ENCODE data around the gene KLHL29.

The KLHL29 gene

DNA sequence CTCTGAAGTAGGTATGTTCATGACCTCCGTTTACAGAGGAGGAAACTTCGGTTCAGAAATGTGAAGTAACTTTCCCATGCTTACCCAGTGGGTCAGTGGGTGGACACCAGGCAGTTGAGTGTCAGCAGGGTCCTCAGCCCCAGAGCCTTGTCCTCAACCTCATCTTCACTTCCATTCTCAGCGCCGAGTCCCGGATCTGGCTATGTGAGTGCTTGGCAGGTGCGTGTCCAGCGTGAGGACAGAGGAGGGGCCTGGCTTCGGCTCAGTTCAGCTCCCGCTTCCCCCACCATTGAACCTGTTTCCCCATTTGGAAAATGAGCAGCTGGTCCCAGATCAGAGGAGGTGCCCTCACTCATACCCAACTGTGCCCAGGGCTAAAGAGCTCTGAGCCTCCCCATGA lies 274.3 kb downstream of the KLHL29 start:
- DNase-seq (ENCODE audit: low read depth in 2 of 2), result no peak

DNA sequence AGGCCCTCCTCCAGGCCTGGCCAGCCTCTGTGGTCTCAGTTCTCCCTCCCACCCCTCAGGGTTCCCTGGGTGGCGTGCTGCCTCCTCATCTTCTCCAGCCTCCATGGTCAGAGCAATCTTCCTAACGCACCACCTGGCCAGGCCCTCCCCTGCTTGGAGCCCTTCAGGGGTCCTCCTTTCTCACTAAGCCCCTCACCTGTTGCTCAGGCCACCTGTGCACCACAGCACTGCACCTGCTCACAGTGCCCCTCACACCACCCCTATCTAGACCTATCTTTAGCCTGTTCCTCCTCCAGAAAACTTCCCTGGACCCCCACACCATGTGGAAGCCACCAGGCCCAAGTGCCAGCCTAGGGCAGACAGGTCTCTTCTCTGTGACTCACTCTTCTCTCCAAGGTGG lies 274.8 kb downstream of the KLHL29 start:
- DNase-seq (ENCODE audit: low read depth in 2 of 2), result no peak

DNA sequence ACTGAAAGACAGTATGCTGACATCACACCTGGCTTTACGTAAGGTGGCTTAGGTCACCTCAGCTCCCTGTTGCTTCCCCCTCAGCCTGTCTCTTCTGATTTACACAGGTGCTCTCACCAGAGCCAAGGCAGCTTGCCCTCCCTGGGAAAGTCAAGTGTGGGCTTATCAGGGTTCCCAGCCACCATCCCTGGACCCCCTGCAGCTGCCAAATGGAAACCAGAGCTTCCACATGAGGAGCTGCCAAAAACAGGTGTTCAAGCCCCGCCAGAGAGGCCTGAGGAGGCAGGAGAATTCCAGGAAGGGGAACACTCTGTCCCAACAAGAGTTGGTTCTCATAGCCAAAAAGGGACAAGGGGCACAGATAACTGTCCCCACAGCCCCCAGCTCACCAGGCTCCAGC lies 275.3 kb downstream of the KLHL29 start:
- no peak for DNase-seq (ENCODE audit: low read depth in 2 of 2)

DNA sequence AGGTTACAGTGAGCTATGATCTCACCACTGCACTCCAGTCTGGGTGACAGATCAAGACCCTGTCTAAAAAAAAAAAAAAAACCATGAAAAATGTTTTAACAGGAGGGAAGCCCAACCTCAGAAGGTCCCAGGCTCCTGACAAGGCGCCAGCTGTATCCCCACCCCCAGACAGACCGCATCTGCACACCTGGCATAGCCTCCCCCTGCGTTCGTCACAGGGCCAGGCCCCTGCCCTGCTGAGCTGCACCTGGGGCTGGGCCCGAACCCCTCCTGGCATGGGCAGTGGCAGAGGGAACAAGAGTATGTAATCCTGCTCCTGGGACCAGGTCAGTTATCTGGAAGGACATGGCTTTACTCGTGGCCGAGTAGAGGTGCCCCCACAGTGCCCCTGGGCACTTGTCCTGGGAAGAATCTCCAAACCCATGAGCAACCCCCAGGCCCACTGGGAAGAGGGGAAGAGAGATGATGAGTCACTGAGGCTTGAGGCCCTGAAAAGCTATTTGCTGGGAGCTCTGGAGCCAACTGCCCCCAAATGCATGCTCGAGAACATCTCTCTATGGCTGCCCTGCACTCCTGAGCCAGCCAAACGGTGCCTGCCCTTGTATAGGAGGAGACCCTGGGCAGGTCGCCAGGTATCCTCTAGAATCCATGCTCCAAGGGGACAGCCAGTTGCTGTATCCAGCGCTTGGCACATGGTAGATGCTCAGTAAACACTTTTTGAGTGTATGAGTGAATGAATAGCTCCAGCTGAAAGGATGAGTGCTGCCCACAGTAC lies 276.5 kb downstream of the KLHL29 start:
- DNase-seq (ENCODE audit: low read depth in 2 of 2), result no peak

- DNase-seq (ENCODE audit: low read depth in 2 of 2), result no peak
Measured at GRCh38 chr2:23662466-23662865, 277.5 kb downstream of the KLHL29 start.

DNA sequence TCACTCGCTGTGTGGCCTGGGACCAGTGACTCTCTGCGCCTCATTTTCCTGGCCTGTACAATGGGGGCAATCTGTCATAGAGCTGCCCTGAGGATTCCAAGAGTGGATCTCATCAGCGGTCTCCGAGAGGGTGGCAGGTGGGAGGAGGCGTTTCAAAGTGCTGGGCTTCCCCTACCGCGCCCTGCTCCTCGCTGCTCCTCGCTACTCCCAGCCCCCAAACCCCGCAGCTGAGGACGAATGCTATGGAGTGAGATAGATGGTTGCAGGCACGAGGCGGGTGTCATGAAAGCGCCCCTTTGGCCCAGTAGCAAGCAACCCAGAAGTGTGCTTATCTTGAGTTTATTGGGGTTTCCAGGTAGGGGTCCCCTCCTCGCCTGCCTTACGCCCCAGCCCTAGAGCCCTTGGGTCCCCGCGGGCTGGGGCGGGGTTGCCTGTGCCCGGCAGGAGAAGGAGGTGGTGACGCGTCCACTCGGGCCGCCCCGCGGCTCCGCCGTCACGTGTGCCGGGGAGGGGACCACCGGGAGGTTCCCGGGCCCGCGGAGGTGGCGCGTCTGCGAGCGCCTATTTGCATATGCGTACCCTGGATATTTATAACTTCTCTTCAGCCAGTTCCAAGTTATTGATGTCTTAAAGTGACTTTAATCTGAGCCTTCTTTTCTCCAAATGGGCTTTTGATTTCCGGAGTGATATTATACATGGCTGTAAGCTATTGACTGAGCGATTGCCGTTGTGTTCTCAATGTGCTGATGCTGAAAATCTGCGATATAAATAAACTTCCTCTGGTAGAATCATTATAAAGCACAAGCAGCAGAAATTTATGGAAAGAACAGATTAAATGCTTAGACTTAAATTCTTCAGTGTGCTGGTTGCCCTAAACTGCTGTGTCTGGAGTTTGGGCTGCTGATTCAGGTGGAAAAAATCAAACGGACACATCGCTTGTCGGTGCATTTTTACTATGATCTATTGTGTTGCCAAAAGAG lies 278.3 kb downstream of the KLHL29 start:
- no peak for DNase-seq (ENCODE audit: low read depth in 2 of 2)

DNA sequence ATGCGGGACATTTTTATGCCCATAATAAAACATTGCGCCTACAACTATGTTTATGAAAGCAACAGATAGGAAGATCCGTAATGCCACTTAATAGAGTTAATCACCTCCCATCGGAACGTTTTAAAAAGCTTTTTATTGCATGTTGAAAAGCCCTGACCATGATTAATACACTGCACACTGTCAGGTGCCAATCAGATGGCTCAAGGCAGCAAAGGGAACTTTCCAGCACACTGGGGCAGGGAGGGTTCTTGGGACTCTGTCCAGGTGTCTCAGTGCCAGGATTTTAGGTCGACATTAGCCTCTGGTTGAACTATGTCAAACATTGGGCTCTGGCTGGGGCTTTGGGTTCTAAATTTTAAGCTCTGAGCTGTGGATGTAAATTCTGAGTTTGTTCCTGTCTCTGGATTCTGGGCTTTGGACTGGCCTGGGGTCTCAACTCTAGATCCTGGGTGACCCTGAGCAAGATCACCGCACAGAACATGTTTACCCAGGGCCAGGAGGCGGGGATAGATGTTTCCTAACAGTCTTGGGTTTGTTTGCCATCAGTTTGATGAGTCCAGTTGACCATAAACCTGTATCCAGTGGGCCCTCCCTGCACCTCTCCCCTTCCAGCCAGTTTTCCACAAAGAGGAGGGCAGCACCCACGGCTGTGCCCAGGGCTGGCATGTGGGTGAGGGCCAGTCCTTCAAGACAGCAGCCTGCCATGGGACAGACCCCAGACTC lies 279.2 kb downstream of the KLHL29 start:
- DNase-seq (ENCODE audit: low read depth in 2 of 2), result no peak

DNA sequence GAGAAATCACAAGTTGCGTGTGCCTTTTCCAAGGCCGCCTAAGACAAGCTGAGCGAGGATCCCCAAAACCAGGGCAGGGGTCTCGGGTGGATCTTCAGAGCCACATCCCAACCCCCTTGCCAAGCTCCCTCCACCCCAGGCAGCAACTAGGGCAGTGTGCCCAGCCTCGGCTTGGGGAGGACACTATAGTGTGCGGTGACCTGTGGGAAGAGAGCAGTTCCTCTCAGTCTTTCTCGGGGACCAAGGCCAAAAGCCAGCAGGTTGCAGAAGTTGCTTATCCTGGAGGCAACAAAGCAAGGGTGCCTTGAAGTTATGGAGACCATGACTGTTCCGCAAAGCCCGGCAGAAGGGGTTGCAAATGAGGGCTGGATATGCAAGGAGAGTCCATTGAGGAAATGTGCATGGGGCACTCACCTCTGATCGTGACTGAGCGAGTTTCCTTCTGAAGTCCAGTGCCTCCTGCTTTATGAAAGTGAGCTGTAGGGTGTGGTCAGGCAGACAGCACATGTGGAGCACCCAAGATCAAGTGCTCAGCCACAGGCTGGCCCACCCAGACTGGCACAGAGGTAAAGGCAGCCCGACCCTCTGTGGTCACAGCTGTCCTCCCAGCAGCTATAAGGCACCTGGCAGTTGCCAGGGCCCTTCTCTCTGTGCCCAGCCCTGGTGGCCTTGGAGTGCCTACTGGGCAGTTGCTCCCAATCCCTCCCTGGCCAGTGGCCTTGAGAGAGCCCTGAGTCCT lies 281.4 kb downstream of the KLHL29 start:
- no peak for DNase-seq (ENCODE audit: low read depth in 2 of 2)

DNA sequence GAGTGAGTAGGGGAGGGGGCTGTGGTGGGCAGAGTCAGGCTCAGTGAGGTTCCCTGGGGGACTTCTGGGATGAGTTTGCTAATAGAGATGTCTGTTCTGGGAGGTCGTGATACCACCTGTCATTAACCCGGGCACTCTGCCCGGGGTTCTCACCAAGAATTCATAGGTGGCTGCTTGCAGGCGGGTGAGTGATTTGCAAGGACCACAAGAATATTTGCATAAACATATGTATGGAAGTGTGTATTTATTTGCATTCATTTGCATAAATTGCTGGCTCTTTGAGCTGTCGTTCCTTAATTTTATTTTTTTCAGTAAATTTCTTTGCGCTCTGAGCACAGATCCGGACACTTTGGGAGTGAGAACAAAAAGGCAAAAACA lies 282.0 kb downstream of the KLHL29 start:
- DNase-seq (ENCODE audit: low read depth in 2 of 2), result no peak

- no peak for DNase-seq (ENCODE audit: low read depth in 2 of 2)
Measured at GRCh38 chr2:23668756-23669304, 283.9 kb downstream of the KLHL29 start.

DNA sequence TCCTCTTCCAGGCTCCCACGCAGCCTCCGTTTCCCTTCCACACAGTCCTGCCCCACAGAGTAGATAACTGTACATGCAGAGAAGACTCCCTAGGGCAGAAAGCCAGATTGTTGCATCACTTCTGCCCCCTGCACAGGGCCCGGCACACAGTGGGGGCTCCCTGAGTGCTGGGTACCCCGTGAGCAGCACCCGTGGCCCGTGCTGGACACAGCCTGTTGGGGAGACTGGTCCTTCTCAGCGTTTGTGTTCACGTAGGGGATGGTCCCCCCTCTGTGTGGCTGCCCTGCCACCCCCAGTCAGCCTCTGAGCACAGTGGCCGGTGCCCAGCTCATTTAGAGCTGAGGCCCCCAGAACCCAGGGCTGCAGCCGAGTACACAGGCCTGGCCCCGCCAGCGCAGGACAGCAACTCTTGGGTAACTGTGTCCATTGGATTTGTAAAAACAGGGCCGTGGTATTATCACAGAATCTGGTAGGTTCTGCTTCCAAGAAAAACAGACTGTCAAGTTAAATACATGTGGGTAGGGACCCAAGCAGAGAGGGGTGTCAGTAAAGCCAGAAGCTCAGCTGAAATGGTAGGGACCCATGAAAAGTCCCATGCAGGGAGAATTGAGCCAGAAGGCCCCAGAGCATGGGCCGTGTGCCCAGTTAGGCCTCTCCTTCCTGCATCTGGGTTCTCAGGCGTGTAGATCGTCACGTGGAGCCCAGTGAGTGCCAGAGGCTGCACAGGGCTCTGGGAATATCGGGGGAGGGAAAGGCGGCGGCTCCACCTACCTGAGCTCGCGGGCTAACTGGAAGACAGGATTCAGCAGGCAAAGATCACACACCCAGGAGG lies 284.6 kb downstream of the KLHL29 start:
- DNase-seq (ENCODE audit: low read depth in 2 of 2), result no peak

GRCh38 chr2:23670245-23670592 lies 285.2 kb downstream of the KLHL29 start:
- no peak for DNase-seq (ENCODE audit: low read depth in 2 of 2)

GRCh38 chr2:23673082-23673481 lies 288.1 kb downstream of the KLHL29 start:
- DNase-seq (ENCODE audit: low read depth in 2 of 2), result no peak

DNA sequence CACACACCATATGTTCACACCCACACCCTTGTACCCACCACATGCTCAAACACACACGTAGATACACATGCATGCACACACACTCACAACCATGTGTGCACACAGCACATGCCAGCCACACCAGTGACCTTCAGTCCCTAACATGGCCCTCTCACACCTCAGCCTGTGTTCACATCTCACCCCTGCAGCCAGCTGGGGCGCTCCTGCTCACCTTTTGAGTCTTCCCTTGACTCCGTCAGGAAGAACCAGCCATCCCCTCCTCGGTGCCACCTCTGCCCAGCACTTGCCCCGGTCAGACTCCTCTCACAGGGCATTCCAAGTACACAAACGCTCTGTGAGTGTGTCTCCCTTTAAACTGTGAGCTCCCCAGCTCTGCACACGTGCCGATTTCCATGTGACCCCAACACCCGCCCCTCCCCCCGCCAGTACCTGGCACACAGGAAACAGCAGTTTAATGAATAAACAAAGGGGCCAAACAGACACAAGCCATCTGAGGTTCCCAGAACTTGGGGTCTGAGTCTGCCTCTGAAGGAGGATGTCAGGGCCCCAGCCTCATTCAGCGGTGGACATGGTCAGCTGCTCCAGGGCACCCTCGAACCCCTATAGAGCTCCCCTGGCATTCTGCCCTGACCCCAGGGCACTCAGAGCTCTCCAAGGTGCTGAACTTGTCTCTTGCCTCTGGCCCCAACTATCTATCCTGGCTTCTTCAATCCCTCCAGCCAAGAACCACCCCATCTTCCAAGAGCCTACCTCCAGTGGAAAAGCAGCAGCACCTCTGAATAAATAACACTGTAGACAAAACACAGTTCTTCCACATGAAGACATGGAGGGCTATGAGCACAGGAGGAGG lies 289.1 kb downstream of the KLHL29 start:
- DNase-seq (ENCODE audit: low read depth in 2 of 2), result no peak

- DNase-seq (ENCODE audit: low read depth in 2 of 2), result no peak
Measured at GRCh38 chr2:23675506-23675905, 290.5 kb downstream of the KLHL29 start.

DNA sequence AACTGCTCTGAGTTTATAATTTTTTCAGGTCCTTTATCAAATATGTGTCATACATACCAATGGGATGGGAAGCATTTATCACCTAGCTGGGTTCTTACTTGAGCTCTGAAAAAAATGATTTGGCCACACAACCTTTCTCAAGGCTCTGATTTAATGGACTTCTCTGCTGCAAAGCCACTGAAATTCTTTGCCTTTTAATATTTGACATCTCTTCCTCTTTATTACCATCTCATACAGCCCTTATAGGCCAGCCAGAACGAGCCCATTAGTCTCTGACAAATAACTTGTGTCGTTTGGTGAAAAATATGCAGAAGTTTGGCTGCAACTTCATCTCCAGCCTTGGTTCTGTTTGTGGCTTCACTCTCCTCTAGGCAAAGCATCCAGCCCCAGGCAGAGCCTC lies 292.9 kb downstream of the KLHL29 start:
- DNase-seq (ENCODE audit: low read depth in 2 of 2), result no peak

DNA sequence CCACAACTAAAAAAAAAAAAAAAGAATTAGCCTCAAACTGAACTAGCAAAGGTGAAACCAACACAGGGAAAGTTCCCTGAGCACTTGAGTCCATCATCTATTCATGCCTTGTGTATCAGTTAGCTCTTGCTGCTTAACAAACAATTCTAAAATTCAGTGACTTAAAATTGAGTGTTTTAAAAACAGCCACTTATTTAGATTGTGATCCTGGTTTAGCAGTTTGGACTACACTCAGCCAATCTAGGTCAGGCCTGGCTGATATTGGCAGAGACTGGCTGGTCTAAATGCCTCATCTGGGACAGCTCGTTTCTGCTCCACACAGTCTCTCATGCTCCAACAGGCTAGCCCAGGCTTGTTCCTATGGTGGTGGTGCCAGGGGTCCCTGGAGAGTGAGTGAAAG lies 294.1 kb downstream of the KLHL29 start:
- DNase-seq (ENCODE audit: low read depth in 2 of 2), result no peak

- DNase-seq (ENCODE audit: low read depth in 2 of 2), result no peak
Measured at GRCh38 chr2:23680951-23681350, 296.0 kb downstream of the KLHL29 start.

GRCh38 chr2:23681356-23682140 lies 296.6 kb downstream of the KLHL29 start:
- DNase-seq (ENCODE audit: low read depth in 2 of 2), result no peak
